Fibroblast of skin of abdomen (primary cell): Measurements from ENCODE around the gene LCE2C. TPM values are rescaled to one million over a fixed set of nuclear protein-coding genes. Genes with fewer than 3 reads are reported as not detected.
"Not testable (repeated sequence)": the region's sequence is repeated elsewhere in the genome, so short reads cannot be mapped to it uniquely, and the experiment has no call there.

Experiments
- DNase-seq: peaks from one replicate; pipeline ENCODE4 v3.0.0-alpha.2; 2013
- polyA plus RNA-seq, 2 experiments: library from polyadenylated mRNA; unstranded; fragments of 120-200 nt; gene quantifications; one replicate each; pipeline ENCODE4 v1.2.1, GENCODE V29; 2013; ENCODE audit not compliant: insufficient read length in 2 of 2

Gene LCE2C, protein sequence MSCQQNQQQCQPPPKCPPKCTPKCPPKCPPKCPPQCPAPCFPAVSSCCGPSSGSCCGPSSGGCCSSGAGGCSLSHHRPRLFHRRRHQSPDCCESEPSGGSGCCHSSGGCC
- not detected for polyA plus RNA-seq (2013, experiment 1 of 2; ENCODE audit: insufficient read length)
- not detected for polyA plus RNA-seq (2013, experiment 2 of 2; ENCODE audit: insufficient read length)

DNA sequence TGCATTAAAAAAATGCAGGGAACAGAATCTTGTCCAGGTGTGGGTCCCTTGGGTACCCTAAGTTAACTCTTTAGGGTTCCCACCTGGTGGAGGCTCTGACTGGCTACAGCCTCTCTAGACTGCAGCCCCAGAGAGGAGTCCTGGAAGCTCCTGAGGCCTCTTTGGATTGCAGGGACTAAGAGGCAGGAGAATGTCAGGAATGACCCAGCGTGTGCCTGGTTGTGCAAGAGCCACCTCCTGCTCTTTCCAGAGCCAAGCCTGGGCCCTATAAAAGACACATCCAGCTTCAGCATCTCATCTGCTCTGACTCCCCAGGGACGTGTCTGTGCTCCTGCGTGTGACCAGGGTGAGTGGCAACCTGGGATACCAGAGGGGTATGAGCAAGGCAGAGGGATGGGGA is at the start of gene LCE2C:
Gene LCE2C, plus strand, starts transcription at position 297 of the 400 bp plus-strand sequence. CDS start 737 bp downstream, outside the sequence.
- not testable (repeated sequence) for DNase-seq

DNA sequence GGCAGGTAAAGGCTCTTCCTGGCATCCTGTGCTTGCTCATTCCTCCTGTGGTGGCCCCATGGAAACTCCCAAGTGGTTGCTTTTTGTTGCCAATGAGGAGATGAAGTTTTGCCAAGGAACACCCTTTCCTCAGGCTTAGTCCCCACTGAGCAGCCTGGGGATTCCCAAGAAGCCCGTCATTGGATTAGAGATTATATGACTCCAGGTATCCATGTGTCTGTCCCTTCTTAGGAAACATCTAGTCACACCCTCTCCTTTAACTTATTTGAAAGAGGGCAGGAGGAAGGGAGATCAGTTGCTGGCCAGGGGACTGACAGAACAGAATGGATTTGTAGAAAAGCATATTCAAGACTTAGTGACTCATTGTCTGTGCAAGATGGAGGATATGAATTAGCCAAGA is 48.3 kb upstream of the LCE2C start:
- no peak for DNase-seq

DNA sequence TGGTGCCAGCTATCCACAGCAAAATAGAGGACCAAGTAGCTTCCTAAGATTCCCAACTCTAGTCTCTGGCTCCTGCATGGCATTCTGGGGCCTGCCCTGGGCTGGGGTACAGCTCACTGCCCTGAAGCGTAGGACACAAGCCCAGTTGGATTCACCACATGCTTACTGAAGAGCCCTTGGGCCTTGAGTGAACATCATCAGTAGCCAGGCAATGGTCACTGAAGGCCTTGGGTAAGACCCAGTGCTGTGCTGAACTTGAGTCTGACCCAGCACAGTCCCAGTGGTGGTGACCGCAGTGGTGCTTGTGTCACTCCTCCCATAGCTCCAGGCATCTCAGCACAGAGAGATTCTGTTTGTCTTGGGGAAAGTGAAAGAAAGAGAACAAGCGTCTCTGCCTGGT is 44.5 kb upstream of the LCE2C start:
- DNase-seq: no peak

DNA sequence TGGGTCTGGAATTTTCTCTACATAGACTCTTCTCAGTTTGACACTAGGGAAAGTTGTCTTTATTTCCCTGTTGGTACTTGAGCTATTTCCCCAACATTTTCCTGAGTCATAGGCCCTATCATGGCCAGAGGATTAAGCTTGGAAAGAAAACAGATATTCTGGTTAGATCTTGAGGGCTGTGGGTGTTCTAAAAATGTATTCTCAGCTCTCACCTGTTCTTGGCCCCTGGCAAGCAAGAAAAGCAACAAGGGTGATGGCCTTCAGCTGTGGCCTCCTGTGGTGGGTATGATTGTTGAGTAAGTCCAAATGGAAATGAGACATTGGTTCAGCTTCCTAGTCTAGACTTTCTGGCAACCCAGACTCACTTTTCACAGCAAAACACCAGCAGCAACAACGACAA is 34.7 kb upstream of the LCE2C start:
- DNase-seq: no peak

DNA sequence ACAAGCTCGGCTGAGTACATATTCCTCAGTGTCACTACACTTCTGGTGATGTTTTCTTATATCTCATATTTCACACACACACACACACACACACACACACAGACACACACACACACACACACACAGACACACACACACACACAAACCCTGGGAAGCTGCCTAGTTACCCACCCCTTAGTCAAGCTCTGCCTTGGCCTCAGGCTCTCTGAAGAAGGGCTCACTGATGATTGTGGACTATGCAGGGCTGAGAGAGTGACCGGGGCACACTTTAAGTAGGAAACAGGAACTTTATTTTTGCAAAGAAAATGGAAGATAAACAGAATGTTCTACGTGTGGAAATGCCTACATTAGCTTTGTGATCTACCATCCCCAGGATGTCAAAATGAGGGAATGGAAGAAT is 31.1 kb upstream of the LCE2C start:
- no peak for DNase-seq

DNA sequence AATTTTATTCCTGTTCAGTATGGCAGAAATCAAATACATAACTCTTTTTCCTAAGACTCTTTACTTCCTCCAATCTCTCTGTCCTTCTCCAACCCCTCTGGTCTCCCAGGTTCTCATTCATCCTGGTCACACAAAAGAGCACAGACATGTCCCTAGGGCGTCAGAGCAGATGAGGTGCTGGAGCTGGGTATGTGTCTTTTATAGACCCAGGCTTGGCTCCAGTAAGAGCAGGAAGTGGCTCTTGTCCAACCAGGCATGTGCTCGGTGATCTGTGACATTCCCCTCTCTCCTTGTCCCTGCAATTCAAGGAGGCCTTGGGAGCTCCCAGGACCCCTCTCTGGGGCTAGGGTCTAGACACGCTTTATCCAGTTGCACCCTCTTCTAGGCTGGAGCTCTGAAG is 29.9 kb upstream of the LCE2C start:
- DNase-seq: no peak

DNA sequence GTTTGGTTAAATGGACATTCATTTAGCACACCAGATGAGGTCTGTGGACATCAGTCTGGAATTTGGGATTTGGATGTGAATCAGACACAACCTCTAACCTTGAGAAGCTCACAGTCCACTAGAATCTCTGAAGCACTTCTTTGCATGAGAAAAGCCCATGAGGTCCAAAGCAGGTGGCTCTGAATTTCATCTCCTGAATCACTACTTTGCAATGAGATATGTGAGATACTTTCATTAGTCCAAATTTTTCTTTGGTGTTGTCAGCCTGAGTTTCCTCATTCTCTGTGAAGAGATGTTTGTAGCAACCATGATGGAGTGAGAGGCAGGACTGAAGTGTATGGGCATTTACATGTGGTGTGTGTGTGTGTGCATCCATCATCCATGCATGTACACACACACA is 28.4 kb upstream of the LCE2C start:
- DNase-seq: no peak

DNA sequence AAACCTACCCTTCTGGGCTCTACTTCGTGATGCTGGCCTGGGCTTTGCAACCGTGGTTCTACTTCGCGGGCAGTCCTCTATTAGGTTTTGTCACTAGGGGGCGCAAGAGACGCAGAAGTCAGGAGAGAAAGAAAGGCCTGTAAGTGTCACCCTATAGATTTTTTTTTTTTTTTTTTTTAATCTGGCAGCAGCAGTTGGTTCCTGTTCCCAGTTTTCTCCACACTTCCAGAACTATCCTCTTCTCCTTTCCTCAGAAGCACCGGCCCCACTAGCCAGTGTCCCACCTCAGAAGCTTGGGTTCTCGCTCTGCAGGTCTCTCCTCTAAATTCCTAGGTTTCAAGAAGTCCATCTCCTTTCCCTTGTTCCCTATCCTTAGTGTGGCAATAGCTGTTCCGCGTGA is 21.0 kb upstream of the LCE2C start:
- DNase-seq: peak; percentile 49

DNA sequence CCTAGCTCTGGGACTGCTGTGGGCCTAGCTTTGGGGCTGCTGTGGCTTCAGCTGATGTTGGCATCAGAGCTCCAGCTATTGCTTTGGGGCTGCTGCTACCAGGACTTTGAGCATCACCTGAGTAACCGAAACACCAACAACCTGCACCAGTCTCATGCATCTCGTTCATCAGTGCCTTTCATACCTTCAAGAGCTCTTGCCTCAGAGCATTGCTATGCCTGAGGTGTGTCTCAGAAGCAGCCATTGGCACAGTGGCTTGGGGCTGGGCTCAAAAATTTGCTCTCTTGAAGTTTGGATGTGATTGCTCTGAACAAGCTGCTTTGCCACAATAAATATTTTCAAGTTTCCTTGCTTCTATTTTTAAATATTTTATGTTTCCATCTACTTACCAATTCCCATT is 18.6 kb upstream of the LCE2C start:
- no peak for DNase-seq

DNA sequence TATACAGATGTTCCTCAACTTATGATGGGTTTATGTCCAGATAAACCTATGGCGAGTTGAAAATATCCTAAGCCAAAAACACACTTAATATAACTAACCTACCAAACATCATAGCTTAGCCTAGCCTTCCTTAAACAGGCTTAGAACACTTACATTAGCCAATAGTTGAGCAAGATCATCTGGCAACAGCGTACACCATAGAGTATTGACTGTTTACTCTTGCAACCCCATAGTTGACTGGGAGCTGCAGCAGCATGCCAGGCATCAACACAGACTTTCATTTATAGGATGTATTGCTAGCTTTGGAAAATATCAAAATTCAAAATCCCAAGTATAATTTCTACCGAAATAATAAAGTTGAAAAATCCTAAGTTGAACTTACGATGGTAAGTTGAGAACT is 17.4 kb upstream of the LCE2C start:
- no peak for DNase-seq

DNA sequence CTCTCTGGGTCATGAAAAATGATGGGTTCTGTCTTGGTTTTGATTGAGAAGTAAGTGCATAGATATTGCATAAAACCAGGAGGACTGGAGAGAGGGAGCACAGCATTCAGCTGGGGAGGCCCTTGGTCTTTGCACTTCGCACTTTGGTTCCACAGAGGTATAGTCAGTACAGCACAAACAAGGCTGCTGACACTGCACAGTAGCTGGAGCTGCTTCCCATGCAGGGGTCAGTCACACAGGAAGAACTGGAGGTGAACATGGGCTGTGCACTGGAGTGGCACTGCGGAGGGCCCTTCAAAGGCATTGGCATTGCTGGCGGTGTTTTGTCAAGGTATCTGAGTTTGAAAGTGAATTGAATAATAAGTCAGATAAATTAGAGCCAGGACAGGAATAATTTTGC is 16.4 kb upstream of the LCE2C start:
- no peak for DNase-seq

DNA sequence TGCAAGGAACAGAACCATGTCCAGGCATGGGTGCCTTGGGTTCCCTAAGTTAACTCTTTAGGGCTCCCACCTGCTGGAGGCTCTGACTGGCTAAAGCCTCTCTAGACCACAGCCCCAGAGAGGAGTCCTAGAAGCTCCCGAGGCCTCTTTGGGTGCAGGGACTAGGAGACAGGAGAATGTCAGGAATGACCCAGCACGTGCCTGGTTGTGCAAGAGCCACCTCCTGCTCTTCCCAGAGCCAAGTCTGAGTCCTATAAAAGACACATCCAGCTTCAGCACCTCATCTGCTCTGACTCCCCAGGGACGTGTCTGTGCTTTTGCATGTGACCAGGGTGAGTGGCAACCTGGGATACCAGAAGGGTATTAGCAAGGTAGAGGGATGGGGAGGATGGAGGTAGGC is 12.0 kb upstream of the LCE2C start, which contains the start of gene LCE2D:
Gene LCE2D, plus strand, starts transcription at position 283 of the 400 bp plus-strand sequence. CDS start 726 bp downstream, outside the sequence.
- DNase-seq: no peak

DNA sequence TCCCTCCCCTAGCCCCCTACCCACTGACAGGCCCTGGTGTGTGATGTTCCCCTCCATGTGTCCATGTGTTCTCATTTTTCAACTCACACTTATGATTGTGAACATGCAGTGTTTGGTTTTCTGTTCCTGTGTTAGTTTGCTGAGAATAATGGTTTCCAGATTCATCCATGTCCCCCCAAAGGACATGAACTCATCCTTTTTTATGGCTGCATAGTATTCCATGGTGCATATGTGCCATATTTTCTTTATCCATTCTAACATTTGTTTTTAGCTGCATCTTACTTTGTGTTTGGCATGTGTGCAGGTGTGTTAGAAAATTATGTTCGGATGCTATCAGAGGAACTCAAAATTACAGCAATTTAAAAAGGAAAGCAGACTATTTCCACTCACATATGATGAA is 8.9 kb upstream of the LCE2C start:
- DNase-seq: not testable (repeated sequence)

DNA sequence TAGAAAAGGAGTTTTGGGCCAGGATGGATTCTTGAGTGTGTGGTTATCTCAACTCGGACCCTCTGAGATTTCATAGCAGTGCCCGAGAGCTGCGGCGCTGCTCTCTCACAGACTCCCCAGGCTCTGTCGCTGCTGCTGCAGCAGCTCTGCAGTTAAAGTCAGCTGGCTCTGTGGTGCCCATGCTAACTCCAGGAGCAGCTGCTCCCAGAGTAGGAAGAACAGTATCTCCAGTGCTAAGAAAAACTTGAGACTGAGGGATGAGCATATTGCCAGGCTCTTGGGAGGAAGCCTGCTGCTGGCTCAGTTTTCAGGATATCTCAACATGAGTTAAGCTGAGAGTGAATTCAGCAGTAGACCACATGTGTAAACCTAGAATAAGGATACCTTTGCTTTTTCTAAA is 7.4 kb upstream of the LCE2C start:
- no peak for DNase-seq

DNA sequence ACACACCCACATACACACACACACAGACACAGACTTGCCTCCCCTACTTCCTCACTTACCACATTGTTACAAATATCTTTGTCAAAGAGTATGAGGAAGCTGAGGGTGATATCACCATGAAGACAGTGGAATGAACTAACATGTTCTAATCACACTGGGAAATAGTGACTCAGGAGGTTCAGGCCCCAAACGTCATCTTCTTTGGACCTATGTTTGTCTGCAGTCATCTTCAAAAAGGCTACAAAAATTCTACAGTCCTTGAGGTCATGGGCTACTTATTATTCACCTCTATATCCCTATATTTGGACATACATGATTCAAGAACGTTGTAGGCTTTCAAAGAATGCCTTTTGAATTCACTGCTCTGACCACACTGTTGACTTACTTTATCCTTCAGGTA is 2.1 kb upstream of the LCE2C start:
- DNase-seq: no peak

DNA sequence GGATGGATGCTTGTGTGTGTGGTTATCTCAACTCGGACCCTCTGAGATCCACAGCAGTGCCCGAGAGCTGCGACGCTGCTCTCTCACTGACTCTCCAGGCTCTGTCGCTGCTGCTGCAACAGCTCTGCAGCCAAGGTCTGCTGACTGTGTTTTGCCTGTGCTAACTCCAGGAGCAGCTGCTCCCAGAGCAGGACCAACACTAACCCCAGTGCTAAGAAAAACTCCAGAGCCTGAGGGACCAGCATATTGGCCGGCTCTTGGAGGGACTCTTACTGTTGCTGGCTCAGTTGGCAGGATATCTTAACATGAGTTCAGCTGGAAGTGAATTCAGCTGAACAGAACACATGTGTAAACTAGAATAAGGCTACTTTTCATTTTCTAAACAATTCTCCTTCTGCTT is 4.4 kb downstream of the LCE2C start:
- DNase-seq: no peak

DNA sequence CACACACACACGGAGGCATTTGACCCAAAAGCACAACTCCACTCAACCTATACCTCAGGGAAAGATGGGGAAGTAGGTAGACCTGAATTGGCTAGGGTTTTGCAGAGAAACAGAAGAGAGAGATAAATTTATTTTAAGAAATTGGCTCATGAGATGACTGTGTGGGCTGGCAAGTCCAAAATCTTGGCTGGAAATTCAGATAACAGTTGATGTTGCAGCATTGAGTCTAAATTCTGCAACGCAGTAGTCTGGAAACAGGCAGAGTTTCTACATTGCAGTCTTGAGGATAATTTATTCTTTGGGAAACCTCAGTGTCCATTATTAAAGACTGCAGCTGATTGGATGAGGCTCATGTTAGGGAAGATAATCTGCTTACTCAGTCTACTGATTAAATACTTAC is 6.5 kb downstream of the LCE2C start:
- no peak for DNase-seq

DNA sequence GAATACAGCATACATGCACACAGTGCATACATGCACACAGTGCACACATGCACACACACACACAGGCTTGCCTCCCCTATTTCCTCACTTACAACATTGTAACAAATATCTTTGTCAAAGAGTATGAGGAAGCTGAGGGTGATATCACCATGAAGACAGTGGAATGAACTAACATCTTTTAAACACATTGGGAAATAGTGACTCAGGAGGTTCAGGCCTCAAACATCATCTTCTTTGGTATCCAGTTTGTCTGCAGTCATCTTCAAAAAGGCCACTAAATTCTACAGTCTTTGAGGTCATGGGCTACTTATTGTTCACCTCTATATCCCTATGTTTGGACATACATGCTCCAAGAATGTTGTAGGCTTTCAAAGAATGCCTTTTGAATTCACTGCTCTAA is 8.8 kb downstream of the LCE2C start:
- DNase-seq: no peak

DNA sequence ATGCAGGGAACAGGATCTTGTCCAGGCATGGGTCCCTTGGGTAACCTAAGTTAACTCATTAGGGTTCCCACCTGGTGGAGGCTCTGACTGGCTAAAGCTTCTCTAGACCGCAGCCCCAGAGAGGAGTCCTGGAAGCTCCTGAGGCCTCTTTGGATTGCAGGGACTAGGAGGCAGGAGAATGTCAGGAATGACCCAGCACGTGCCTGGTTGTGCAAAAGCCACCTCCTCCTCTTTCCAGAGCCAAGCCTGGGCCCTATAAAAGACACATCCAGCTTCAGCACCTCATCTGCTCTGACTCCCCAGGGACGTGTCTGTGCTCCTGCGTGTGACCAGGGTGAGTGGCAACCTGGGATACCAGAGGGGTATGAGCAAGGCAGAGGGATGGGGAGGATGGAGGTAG is 10.7 kb downstream of the LCE2C start, which contains the start of gene LCE2B:
Gene LCE2B, plus strand, starts transcription at position 301 of the 400 bp plus-strand sequence. CDS start 721 bp downstream, outside the sequence.
- not testable (repeated sequence) for DNase-seq

DNA sequence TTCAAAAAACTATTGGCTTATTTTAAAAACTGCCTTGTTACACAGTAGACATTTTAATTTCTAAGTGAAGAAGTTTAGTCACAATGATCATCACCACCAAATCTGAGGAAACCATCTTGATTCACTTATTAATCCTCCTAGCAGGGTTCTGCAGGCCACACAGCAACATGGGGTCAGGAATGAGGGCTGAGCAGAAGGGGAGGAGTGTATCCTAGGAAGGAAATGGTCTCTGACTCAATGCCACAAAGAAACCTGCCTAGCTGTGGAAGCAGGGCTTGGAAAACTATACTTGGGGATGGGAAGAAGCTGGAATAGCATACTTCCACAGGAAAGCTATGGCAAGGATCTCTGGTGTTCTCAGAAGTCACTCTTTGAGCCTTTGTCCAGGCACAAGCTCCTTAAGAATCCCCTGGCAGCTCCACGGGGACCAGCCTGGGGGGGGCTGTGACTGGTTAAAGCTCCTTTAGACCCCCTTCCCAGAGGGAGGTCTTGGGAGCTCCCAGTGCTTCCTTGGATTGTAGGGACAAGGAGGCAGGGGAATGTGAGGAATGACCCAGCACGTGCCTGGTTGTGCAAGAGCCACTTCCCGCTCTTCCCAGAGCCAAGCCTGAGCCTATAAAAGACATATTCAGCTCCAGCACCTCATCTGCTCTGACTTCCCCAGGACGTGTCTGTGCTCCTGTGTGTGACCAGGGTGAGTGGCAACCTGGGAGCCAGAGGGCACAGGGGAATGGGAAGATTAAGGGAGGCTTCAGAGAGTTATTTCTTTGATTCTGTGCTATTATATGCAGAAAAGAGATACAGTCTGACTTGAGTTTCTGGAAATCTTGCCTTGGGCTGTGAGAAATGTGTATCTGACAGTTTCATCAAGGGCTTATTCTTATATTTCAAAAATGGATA is 22.9 kb downstream of the LCE2C start, which contains the start of gene LCE2A:
Gene LCE2A, plus strand, starts transcription at position 645 of the 900 bp plus-strand sequence. CDS start 557 bp downstream, outside the sequence.
- DNase-seq: no peak

DNA sequence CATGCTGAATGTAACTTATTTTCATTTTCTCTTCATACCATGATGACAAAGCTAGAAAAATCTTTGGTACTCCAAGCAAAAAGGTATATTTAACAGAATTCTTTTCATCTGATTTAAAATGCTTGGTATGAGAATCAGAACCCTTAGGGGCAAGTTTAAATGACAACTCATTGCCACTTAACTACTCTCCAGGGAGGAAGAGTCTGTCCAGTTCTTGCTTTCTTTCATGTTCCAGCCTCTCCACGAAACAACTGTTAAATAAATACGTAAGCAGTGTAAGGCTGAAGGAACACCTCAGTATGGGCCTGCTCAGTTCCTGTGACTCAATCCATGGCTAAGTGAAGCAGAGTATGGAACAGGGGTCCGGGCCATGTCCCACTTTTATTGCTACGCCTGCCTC is 24.7 kb downstream of the LCE2C start:
- DNase-seq: no peak

DNA sequence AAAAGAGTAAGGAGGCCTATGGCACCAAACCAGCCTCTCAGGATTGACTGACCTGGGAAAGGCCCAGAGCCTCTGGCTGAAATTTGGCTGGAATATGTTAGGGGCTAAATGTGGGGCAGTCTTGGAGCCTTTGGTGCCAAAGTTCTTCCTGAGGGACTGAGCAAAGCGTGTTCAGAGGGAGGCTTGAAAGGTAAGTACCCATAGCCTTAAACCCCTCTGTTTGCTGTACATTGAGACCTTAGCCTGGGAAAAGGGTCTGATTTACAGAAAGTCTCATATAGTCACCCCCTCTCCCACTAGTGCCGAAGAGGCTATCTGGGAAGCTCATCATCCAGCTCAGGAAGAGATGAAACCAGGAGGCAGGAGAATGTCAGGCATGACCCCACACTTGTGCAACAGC is 32.8 kb downstream of the LCE2C start, which contains the start of gene LCE4A:
Gene LCE4A, plus strand, starts transcription at position 301 of the 400 bp plus-strand sequence. CDS start 916 bp downstream, outside the sequence.
- DNase-seq: no peak

DNA sequence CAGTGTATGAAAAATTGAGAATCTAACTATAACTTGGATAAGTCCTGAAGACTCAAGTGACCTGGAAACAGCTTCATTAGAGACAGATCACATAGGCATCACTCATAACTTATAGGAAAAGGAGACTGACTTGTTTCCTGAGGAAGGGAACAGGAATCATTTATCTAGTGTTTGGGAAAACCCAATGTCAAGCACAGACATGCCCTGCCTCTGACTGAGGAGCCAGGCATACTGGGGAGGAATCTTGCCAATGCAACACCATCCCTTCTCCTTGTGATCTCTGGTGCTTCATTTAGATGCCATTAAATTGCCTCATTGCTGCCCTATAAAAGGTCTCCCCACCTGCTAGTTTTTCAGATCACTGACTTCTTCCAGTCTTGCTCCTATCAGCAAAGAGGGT is 43.2 kb downstream of the LCE2C start:
- DNase-seq: no peak

DNA sequence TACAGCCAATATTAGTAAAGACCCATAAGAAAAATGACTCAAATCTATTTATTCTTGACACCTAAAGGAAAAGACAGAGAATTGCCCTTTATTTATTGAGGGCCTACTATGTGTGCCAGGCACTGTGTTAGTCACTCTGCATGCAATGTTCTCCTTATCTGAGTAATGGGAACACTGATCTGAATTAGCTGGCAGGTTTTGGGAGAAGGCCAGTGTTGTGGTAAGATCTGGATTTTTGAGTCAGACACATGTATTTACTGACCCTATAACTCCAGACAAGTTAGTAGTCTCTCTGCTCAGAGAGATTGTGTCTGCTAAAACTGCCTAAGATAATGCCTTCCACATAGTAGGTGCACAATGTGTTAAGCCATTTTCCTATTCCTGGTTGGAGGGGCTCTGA is 50.2 kb downstream of the LCE2C start:
- DNase-seq: no peak
